ENCODE data around the gene ART3.

Gene ART3

DNA sequence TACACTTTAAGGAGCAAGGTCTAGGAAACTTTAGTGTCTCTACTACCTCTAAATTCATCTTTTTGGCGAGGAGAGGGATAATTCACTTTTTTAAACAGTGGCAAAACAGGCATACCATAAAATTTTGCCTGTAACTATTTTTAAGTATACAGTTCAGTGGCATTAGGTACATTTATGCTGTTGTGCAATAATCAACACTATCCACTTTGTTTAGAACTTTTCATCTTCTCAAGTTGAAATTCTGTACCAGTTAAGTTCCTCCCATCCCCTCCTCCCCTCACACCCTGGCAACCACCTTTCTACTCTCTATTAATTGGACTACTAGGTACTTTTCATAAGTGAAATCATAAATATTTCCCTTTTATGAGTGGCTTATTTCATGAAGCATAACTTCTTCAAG, 42.3 kb downstream of the ART3 start:
- H3K4me3 ChIP-seq (replicated peaks; ENCODE audit: low read depth, low read length): no peak overlapping the region
- TF ChIP-seq, protein P1, sequence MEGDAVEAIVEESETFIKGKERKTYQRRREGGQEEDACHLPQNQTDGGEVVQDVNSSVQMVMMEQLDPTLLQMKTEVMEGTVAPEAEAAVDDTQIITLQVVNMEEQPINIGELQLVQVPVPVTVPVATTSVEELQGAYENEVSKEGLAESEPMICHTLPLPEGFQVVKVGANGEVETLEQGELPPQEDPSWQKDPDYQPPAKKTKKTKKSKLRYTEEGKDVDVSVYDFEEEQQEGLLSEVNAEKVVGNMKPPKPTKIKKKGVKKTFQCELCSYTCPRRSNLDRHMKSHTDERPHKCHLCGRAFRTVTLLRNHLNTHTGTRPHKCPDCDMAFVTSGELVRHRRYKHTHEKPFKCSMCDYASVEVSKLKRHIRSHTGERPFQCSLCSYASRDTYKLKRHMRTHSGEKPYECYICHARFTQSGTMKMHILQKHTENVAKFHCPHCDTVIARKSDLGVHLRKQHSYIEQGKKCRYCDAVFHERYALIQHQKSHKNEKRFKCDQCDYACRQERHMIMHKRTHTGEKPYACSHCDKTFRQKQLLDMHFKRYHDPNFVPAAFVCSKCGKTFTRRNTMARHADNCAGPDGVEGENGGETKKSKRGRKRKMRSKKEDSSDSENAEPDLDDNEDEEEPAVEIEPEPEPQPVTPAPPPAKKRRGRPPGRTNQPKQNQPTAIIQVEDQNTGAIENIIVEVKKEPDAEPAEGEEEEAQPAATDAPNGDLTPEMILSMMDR (IDR thresholded peaks at IDR 0.05; ENCODE audit: low read depth, low read length, missing control alignments): no peak
- DNase-seq (ENCODE audit: extremely low read depth, low read depth): no peak

DNA sequence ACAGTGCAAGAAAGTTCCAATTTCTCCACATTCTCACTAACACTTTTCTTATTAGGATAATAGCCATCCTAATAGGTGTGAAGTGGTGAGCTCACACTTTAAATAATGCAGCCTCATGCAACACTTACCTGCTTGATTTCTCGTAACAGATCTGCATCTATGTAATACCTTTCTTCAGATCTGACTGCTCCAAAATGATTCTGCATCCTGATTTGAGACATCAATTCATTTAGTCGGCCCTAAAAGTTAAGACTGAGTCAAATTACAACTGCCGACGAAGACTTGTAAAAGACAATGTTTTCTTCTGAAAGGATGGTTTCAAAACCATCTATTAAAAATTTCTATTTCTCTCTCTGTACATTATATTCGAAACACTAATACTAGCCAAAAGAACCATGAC, 43.0 kb downstream of the ART3 start:
- TF ChIP-seq, protein P1 (IDR thresholded peaks at IDR 0.05; ENCODE audit: low read depth, low read length, missing control alignments): no peak
- no peak for DNase-seq (ENCODE audit: extremely low read depth, low read depth)
- no peak overlapping the region for H3K4me3 ChIP-seq (replicated peaks; ENCODE audit: low read depth, low read length)

- DNase-seq (ENCODE audit: extremely low read depth, low read depth): no peak
- H3K4me3 ChIP-seq (replicated peaks; ENCODE audit: low read depth, low read length): no peak overlapping the region
- TF ChIP-seq, protein P1 (IDR thresholded peaks at IDR 0.05; ENCODE audit: low read depth, low read length, missing control alignments): no peak
Measured at GRCh38 chr4:76120199-76120598, 45.7 kb downstream of the ART3 start.

DNA sequence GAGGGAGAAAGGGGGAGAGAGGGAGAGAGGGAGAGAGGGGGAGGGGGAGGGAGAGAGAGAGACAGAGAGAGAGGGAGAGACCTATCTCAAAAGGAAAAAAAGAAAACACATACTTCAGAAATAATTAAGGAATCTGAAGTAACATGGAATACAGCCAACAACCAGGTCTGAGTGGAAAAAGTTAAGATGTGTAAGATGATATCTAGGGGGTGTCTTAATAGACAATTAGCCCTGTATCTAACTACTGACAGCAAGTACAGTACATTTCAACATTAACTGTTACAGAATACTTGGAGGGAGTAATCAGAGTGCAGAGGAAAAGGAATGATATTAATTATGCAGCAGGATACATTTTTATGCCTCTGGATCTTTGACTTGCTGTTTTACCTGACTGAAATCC, 51.3 kb downstream of the ART3 start:
- no peak for DNase-seq (ENCODE audit: extremely low read depth, low read depth)
- H3K4me3 ChIP-seq (replicated peaks; ENCODE audit: low read depth, low read length): no peak overlapping the region
- TF ChIP-seq, protein P1 (IDR thresholded peaks at IDR 0.05; ENCODE audit: low read depth, low read length, missing control alignments): no peak

GRCh38 chr4:76127754-76128153, 53.2 kb downstream of the ART3 start:
- no peak for DNase-seq (ENCODE audit: extremely low read depth, low read depth)
- TF ChIP-seq, protein P1 (IDR thresholded peaks at IDR 0.05; ENCODE audit: low read depth, low read length, missing control alignments): no peak
- H3K4me3 ChIP-seq (replicated peaks; ENCODE audit: low read depth, low read length): no peak overlapping the region

DNA sequence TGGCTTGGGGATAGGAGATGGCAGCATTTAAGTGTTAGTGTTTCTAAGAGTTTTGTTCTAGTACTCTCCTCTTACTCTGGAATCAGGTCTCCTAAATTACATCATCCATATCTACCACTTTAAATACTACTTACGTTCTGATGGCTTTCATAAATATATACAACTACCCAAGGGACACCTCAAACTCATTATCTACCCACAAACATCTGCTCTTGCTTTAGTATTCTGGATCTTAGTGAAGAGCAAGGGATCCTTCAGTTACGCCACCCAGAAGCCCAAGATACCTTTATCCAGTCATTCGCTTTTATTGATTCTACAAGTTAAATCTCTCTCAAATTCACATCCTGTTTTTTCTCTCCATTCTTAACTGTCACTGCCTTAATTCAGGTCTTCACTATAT, 66.7 kb downstream of the ART3 start:
- no peak overlapping the region for H3K4me3 ChIP-seq (replicated peaks; ENCODE audit: low read depth, low read length)
- TF ChIP-seq, protein P1 (IDR thresholded peaks at IDR 0.05; ENCODE audit: low read depth, low read length, missing control alignments): no peak
- no peak for DNase-seq (ENCODE audit: extremely low read depth, low read depth)

- DNase-seq (ENCODE audit: extremely low read depth, low read depth): no peak
- TF ChIP-seq, protein P1 (IDR thresholded peaks at IDR 0.05; ENCODE audit: low read depth, low read length, missing control alignments): no peak
- no peak overlapping the region for H3K4me3 ChIP-seq (replicated peaks; ENCODE audit: low read depth, low read length)
Measured at GRCh38 chr4:76144546-76144945, 70.0 kb downstream of the ART3 start.

Data from HFF-Myc (cell line).